SK-N-SH (cell line): ENCODE results near the gene DUOXA2. TPM values are rescaled to one million over a fixed set of nuclear protein-coding genes. Genes with fewer than 3 reads are reported as not detected.
A peak's percentile ranks its signal among the peaks of the same experiment; 100 is the strongest.

Source experiments
- CTCF ChIA-PET: fragments of 300-600, 350-600 bp; formaldehyde crosslinking; extraction: SDS; loops from one replicate; lab custom pipeline; 2021; lab: Yijun Ruan, JAX
- POLR2A ChIA-PET: fragments of 350-600 bp; sonication (Branson Sonifier 250); formaldehyde crosslinking; extraction: SDS; loops from one replicate; lab custom pipeline; 2020; ENCODE audit warnings: antibody characterized with exemption, inconsistent platforms; lab: Yijun Ruan, JAX
- DNase-seq: peaks from one replicate; pipeline ENCODE4 v3.0.0; 2012
- H2AFZ ChIP-seq: fragments of 200-600 bp; sonication (generic); 2 replicates; pipeline ENCODE4 v1.8.1; 2016; ENCODE audit warnings: antibody characterized with exemption, mild to moderate bottlenecking, low read depth
- H3F3A ChIP-seq: fragments of 200-600 bp; sonication (generic); replicated peaks from 2 replicates; pipeline ENCODE3; 2016; ENCODE audit warnings: antibody characterized with exemption, mild to moderate bottlenecking; ENCODE audit not compliant: insufficient read depth
- H3K27ac ChIP-seq, 2 experiments: fragments of 200-500 bp in 1 of 2; fragments of 200-600 bp in 1 of 2; sonication (Bioruptor generic) in 1 of 2; sonication (generic), shearing (Covaris generic) in 1 of 2; 2 replicates each; pipeline versions ENCODE4 v1.5.1 to v1.6.1; 2014 to 2016; ENCODE audit warnings: low read depth in 2 of 2, inconsistent platforms in 1 of 2, low read length in 1 of 2, mild to moderate bottlenecking in 1 of 2, mixed read lengths in 1 of 2
- H3K27me3 ChIP-seq: fragments of 200-600 bp; sonication (generic), shearing (Covaris generic); 2 replicates; pipeline ENCODE4 v1.6.1; 2016; ENCODE audit warnings: mixed run types; ENCODE audit not compliant: insufficient read depth
- H3K36me3 ChIP-seq, 2 experiments: fragments of 200-500 bp in 1 of 2; fragments of 200-600 bp in 1 of 2; sonication (Bioruptor generic) in 1 of 2; sonication (generic) in 1 of 2; replicated peaks in 1 of 2; 2 replicates each; pipeline versions ENCODE3 to v1.5.1; 2014 to 2016; ENCODE audit warnings: low read length in 1 of 2, mild to moderate bottlenecking in 1 of 2; ENCODE audit not compliant: insufficient read depth in 2 of 2, control insufficient read depth in 1 of 2
- H3K4me1 ChIP-seq, 2 experiments: fragments of 200-500 bp in 1 of 2; fragments of 200-600 bp in 1 of 2; sonication (Bioruptor generic) in 1 of 2; sonication (generic), shearing (Covaris generic) in 1 of 2; 2 replicates each; pipeline versions ENCODE4 v1.5.1 to v1.6.1; 2014 to 2016; ENCODE audit warnings: low read depth in 1 of 2, low read length in 1 of 2, mixed run types in 1 of 2; ENCODE audit not compliant: insufficient read depth in 2 of 2, control insufficient read depth in 1 of 2
- H3K4me2 ChIP-seq: fragments of 200-600 bp; sonication (generic), shearing (Covaris generic); 2 replicates; pipeline ENCODE4 v1.6.1; 2017; ENCODE audit warnings: mixed run types
- H3K4me3 ChIP-seq, 2 experiments: fragments of 200-500 bp in 1 of 2; fragments of 200-600 bp in 1 of 2; sonication (Bioruptor generic) in 1 of 2; sonication (generic), shearing (Covaris generic) in 1 of 2; 2 replicates each; pipeline versions ENCODE4 v1.5.1 to v1.8.1; 2014 to 2016; ENCODE audit warnings: low read depth in 2 of 2, inconsistent platforms in 1 of 2, low read length in 1 of 2, mild to moderate bottlenecking in 1 of 2, mixed read lengths in 1 of 2, moderate library complexity in 1 of 2
- H3K79me2 ChIP-seq: fragments of 200-600 bp; sonication (generic); 2 replicates; pipeline ENCODE4 v1.8.1; 2017; ENCODE audit warnings: mild to moderate bottlenecking; ENCODE audit not compliant: insufficient read depth
- H3K9ac ChIP-seq: fragments of 200-600 bp; sonication (generic); 2 replicates; pipeline ENCODE4 v1.6.1; 2017; ENCODE audit warnings: mixed run types
- H3K9me2 ChIP-seq: fragments of 200-600 bp; sonication (generic); 2 replicates; pipeline ENCODE4 v1.6.1; 2017; ENCODE audit warnings: mixed run types
- H3K9me3 ChIP-seq: fragments of 200-600 bp; sonication (generic); 2 replicates; pipeline ENCODE4 v1.6.1; 2017; ENCODE audit warnings: mixed run types, mild to moderate bottlenecking, moderate library complexity
- H4K20me1 ChIP-seq: fragments of 200-600 bp; sonication (generic); 2 replicates; pipeline ENCODE4 v1.6.1; 2017; ENCODE audit warnings: mild to moderate bottlenecking, mixed run types; ENCODE audit not compliant: insufficient read depth
- CHD2 ChIP-seq: fragments of 150-350 bp; IDR thresholded peaks from 2 replicates; pipeline ENCODE4 v1.6.1; 2018; ENCODE audit warnings: low read length; ENCODE audit not compliant: partially characterized antibody
- ELF1 ChIP-seq: IDR thresholded peaks from 2 replicates; pipeline ENCODE4 v1.4.0; 2012
- EP300 ChIP-seq, 2 experiments: IDR thresholded peaks; 2 replicates each; pipeline versions ENCODE4 v1.4.0 to v1.6.1; 2012; ENCODE audit warnings: borderline replicate concordance in 1 of 2, low read depth in 1 of 2, low read length in 1 of 2
- FOXJ3 ChIP-seq: sonication (generic); formaldehyde crosslinking; IDR thresholded peaks from 2 replicates; pipeline ENCODE4 v1.5.1; 2020; ENCODE audit warnings: mild to moderate bottlenecking, missing genetic modification reagents
- GABPA ChIP-seq: IDR thresholded peaks from 2 replicates; pipeline ENCODE4 v1.4.0; 2012; ENCODE audit warnings: low read depth, mild to moderate bottlenecking
- NRF1 ChIP-seq: IDR thresholded peaks from 2 replicates; pipeline ENCODE4 v1.6.1; 2012; ENCODE audit warnings: low read depth, mild to moderate bottlenecking, low read length
- RAD21 ChIP-seq: IDR thresholded peaks from 2 replicates; pipeline ENCODE4 v1.6.1; 2012; ENCODE audit warnings: mild to moderate bottlenecking, low read length
- SIN3A ChIP-seq: IDR thresholded peaks from 2 replicates; pipeline ENCODE4 v1.6.1; 2012; ENCODE audit warnings: low read depth, mild to moderate bottlenecking, low read length, moderate library complexity, borderline replicate concordance
- TAF1 ChIP-seq: IDR thresholded peaks from 2 replicates; pipeline ENCODE4 v1.6.1; 2012; ENCODE audit warnings: low read depth, mild to moderate bottlenecking, low read length, moderate library complexity, borderline replicate concordance
- TCF12 ChIP-seq: IDR thresholded peaks from 2 replicates; pipeline ENCODE4 v1.4.0; 2012
- WGBS: methylation state at CpG from one replicate; pipeline ENCODE4 v1.1.6; 2017; ENCODE audit warnings: low lambda C conversion rate; 5-methylcytosine and 5-hydroxymethylcytosine counted together
- polyA plus RNA-seq, 3 experiments: library from polyadenylated mRNA; depleted of rRNA; stranded (reverse); fragments of >200 nt; gene quantifications; 2 replicates each; pipeline ENCODE4 v1.2.3, GENCODE V29; 2012
- TF ChIP-seq, protein P1 (sequence below): fragments of 150-350 bp; IDR thresholded peaks from 2 replicates; pipeline ENCODE4 v1.6.1; 2017; ENCODE audit warnings: antibody characterized with exemption, low read length, low read depth, borderline replicate concordance

Gene DUOXA2
- polyA plus RNA-seq, 1 of the 3 experiments (the other 2 are of a cell fraction) = not detected

DNA sequence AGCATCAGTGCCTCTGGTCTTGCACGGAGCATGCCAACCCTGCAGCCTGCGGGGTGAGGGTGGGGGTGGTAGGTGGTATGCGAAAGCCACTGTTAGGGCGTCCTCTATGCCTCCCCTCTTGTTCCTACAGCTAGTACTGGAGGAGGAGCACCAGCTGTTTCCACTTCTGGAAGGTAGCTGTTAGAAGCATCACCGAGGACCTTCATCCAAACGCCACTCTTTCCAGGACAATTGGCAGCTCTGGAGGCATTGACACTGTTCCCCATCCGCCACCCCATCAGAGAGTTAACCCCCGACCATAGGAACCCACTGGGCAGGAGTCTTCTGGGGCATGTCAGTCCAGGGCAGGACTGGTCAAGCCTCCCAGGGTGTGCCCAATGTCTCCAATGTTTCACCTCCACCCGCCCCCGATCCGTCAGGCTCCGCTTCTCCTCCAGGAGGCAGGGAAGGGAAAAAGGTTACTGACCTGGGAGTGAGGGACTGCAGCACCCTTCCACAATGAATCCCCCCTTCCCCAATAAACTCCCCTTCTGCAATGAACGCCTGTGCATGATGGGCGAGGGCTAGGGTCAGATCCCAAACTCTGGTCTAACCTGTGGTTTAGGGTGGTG is 641 bp upstream of the DUOXA2 start:
- Histone ChIP-seq H3F3A (no peaks in the 10 kb centered on the region), H3K4me2 (peak overlapping the region; percentile 44; the same call in 1 of the 2 replicates), H3K27ac (no peak overlapping the region), H3K79me2 (no peaks in the 10 kb centered on the region), H3K9ac (no peak overlapping the region), H3K36me3 (no peaks in the 10 kb centered on the region), H3K9me3 (no peaks in the 10 kb centered on the region), H3K4me3 (no peak overlapping the region; a peak in 1 of 4 replicates), H4K20me1 (no peaks in the 10 kb centered on the region), H3K27me3 (peaks cover 57% of the 10 kb centered on the region), H3K9me2 (no peaks in the 10 kb centered on the region), H3K4me1 (peaks cover 0 to 22% of the 10 kb centered on the region in 2 experiments; a peak in 1 of 4 replicates), H2AFZ (no peak overlapping the region)
- ChIA-PET CTCF (interaction anchor here (1.2 to 2.3 kb wide), 7 partner anchors 12 to 145 kb away, joined by 3 to 7 read pairs (median 5); no protein-coding TSS in a partner anchor), POLR2A (no interaction called here)
- TF ChIP-seq, protein P1, sequence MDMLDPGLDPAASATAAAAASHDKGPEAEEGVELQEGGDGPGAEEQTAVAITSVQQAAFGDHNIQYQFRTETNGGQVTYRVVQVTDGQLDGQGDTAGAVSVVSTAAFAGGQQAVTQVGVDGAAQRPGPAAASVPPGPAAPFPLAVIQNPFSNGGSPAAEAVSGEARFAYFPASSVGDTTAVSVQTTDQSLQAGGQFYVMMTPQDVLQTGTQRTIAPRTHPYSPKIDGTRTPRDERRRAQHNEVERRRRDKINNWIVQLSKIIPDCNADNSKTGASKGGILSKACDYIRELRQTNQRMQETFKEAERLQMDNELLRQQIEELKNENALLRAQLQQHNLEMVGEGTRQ = no peak
- TF ChIP-seq SIN3A (no peak), CHD2 (no peak), TAF1 (no peak), NRF1 (no peak), RAD21 (no peak), EP300 (IDR thresholded peaks at IDR 0.05; ENCODE audit: borderline replicate concordance in 1 of 2, low read depth in 1 of 2, low read length in 1 of 2) (no peak), TCF12 (no peak)
- DNase-seq = peak; percentile 42
- WGBS = 30% methylated on average over 10 of the region's 14 CpGs

DNA sequence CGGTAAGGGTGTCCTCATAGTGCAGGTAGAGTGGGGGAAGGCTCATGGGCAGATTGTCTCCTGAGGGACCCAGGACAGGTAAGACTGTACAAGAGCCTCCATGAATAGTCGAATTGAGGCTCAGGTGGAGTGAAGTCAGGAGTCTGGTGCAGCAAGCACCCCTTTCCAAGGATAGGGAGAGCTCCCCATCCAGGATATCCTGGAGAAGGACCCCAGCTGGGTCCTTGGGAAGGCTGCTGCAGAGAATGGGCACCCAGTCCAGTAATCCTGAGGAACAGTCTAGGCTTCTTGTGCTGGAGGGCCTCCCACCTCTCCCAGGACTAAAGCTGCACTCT is 592 bp downstream of the DUOXA2 start:
- Histone ChIP-seq H3F3A (no peaks in the 10 kb centered on the region), H3K9ac (no peak overlapping the region), H3K4me2 (peak overlapping the region; percentile 65; the same call in 1 of the 2 replicates), H3K36me3 (no peaks in the 10 kb centered on the region), H2AFZ (no peak overlapping the region), H3K27me3 (peaks cover 51% of the 10 kb centered on the region), H3K4me3 (no peak overlapping the region), H3K9me2 (no peaks in the 10 kb centered on the region), H3K9me3 (no peaks in the 10 kb centered on the region), H4K20me1 (no peaks in the 10 kb centered on the region), H3K79me2 (no peaks in the 10 kb centered on the region), H3K27ac (no peak overlapping the region), H3K4me1 (peaks cover 0 to 28% of the 10 kb centered on the region in 2 experiments; a peak in 1 of 4 replicates)
- 41% methylated on average over 2 of the region's 2 CpGs for WGBS
- DNase-seq = no peak
- CTCF ChIA-PET = interaction anchor here (0.6 to 2.3 kb wide), 9 partner anchors 9 to 344 kb away, joined by 3 to 7 read pairs (median 3); no protein-coding TSS in a partner anchor
- POLR2A ChIA-PET = no interaction called here
- TF ChIP-seq GABPA (no peak), ELF1 (no peak), NRF1 (no peak), FOXJ3 (CRISPR knock-in tag) (no peak)
